PC-3 (cell line): ENCODE results near the gene RALGDS. TPM values are rescaled to one million over a fixed set of nuclear protein-coding genes. Genes with fewer than 3 reads are reported as not detected.

ENCODE experiments used
- ATAC-seq: fragments of 200-7000 bp; cut with Tn5 transposase; 2 replicates; pipeline ENCODE4 v1.9.1; 2020; ENCODE audit warnings: mild to moderate bottlenecking, moderate library complexity
- BruUV-seq: library from RNA; stranded (reverse); fragments of 400-500 nt; replicated peaks from 2 replicates; lab custom pipeline; 2021; lab: Mats Ljungman, UMichigan
- CTCF ChIA-PET: fragments of 300-600 bp; sonication (Branson Sonifier 250); formaldehyde crosslinking; loops from one replicate; lab custom pipeline; 2022; ENCODE audit warnings: antibody characterized with exemption; lab: Charles Lee
- POLR2A ChIA-PET: fragments of 300-600 bp; sonication (Branson Sonifier 250); formaldehyde crosslinking; loops from one replicate; lab custom pipeline; 2022; ENCODE audit warnings: antibody characterized with exemption; ENCODE audit not compliant: unreplicated experiment; lab: Charles Lee
- DNase-seq: peaks from one replicate; pipeline ENCODE4 v3.0.0-alpha.2; 2015
- H2AFZ ChIP-seq: fragments of 300-600 bp; sonication (generic); 2 replicates; pipeline ENCODE4 v1.6.0; 2016; ENCODE audit warnings: antibody characterized with exemption, low read length
- H3F3A ChIP-seq: fragments of 300-600 bp; sonication (generic); one replicate; pipeline ENCODE4 v1.6.0; 2017; ENCODE audit warnings: antibody characterized with exemption, low read length, control low read depth, mild to moderate bottlenecking; ENCODE audit not compliant: unreplicated experiment
- H3K27ac ChIP-seq: fragments of 300-600 bp; sonication (generic); 2 replicates; pipeline ENCODE4 v1.5.1; 2016; ENCODE audit warnings: mild to moderate bottlenecking, low read length
- H3K27me3 ChIP-seq: fragments of 300-600 bp; sonication (generic); 2 replicates; pipeline ENCODE4 v1.6.1; 2016; ENCODE audit warnings: low read length, mixed read lengths
- H3K36me3 ChIP-seq: fragments of 300-600 bp; sonication (generic); 2 replicates; pipeline ENCODE4 v1.6.1; 2016; ENCODE audit warnings: low read depth, mixed run types, low read length, mixed read lengths
- H3K4me1 ChIP-seq: fragments of 300-600 bp; sonication (generic); 2 replicates; pipeline ENCODE4 v1.5.1; 2016; ENCODE audit warnings: low read length; ENCODE audit not compliant: insufficient read depth
- H3K4me2 ChIP-seq: fragments of 300-600 bp; sonication (generic); 2 replicates; pipeline ENCODE4 v1.6.0; 2016; ENCODE audit warnings: low read length
- H3K4me3 ChIP-seq: fragments of 300-600 bp; sonication (generic); 2 replicates; pipeline ENCODE4 v1.5.1; 2016; ENCODE audit warnings: mild to moderate bottlenecking, low read length, mixed read lengths
- H3K79me2 ChIP-seq: fragments of 300-600 bp; sonication (generic); 2 replicates; pipeline ENCODE4 v1.6.1; 2017; ENCODE audit warnings: low read length, mixed read lengths
- H3K9ac ChIP-seq: fragments of 300-600 bp; sonication (generic); 2 replicates; pipeline ENCODE4 v1.6.0; 2016; ENCODE audit warnings: mild to moderate bottlenecking, low read length
- H3K9me2 ChIP-seq: fragments of 300-600 bp; sonication (generic); replicated peaks from 2 replicates; pipeline ENCODE4 v1.6.1; 2016; ENCODE audit warnings: mixed run types, low read length, mixed read lengths
- H3K9me3 ChIP-seq: fragments of 300-600 bp; sonication (generic); 2 replicates; pipeline ENCODE4 v1.6.1; 2016; ENCODE audit warnings: low read length, mixed read lengths
- H4K20me1 ChIP-seq: fragments of 300-600 bp; sonication (generic); 2 replicates; pipeline ENCODE4 v1.6.1; 2016; ENCODE audit warnings: low read length, mixed read lengths
- EZH2 ChIP-seq: fragments of 300-600 bp; sonication (generic); IDR thresholded peaks from one replicate; pipeline ENCODE4 v1.6.1; 2017; ENCODE audit warnings: antibody characterized with exemption, mild to moderate bottlenecking, low read length; ENCODE audit not compliant: unreplicated experiment
- EZH2phosphoT487 ChIP-seq: fragments of 300-600 bp; sonication (generic); IDR thresholded peaks from 2 replicates; pipeline ENCODE4 v1.6.1; 2018; ENCODE audit warnings: mild to moderate bottlenecking, antibody characterized with exemption, low read length, borderline replicate concordance
- intact Hi-C: fragments of 100-400 bp; cut with micrococcal nuclease; formaldehyde crosslinking; loops from 2 replicates; pipeline ENCODE4 v1.9.0; 2023
- total RNA-seq: library from RNA; depleted of rRNA; stranded (reverse); fragments of >200 nt; gene quantifications from 2 replicates; pipeline ENCODE4 v1.2.3, GENCODE V29; 2014
- TF ChIP-seq, protein P1 (sequence below): fragments of 300-600 bp; sonication (generic); conservative IDR thresholded peaks from 2 replicates; pipeline ENCODE4 v1.5.1; 2017; ENCODE audit warnings: antibody characterized with exemption, low read depth, mild to moderate bottlenecking, low read length

RALGDS gene
- total RNA-seq, 1 experiment from 2014 or later, result 32.2 TPM

DNA sequence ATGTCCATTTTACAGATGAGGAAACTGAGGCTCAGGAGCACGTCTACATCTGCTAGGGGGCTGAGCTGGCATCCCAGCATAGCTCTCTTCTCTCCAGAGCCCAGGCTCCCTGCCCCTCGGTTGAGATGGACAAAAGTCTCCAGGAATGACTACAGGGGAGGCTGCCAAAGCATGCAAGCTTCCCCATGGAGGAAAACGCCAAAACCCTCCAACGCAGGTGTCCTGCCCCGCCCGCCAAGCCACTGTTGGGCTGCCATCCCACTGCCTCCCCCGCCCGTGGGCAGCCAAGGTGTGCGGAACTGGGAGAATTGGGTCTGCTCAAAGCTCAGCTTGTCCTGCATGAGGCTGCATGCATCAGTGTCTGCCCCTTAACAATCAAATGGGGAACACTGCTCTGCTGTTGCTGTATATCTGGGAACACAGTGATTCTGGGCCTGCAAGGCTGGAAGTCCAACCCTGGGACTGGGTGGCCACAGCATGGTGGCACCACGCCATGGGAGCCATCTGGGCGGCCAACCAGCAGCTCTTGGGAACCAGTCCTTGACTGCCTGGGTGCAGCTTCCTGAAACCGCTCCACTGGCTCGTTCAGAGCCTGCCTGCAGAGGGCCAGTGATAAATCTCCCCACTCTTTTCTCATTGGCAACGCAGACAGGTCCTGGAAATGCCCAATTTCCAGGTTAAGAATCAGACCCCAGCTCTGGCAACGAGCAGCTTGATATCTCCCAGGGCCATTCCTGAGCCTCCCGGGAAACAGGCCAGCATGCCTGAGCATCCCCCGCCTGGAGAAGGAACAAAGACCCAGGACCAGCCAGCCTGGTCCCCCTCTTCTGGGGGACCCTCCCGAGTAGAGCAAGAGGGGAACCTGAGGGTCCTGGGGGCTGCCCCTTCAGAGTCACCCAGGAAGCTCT lies 3.5 kb downstream of the RALGDS start:
- H3K27me3 ChIP-seq, result no peaks in the 10 kb centered on the region
- no peak overlapping the region for H3K27ac ChIP-seq
- DNase-seq, result no peak
- H3F3A ChIP-seq, result no peaks in the 10 kb centered on the region
- peaks cover 6% of the 10 kb centered on the region; the same call in 1 of the 2 replicates for H4K20me1 ChIP-seq
- no peak overlapping the region for H3K4me3 ChIP-seq
- H3K4me2 ChIP-seq, result no peak overlapping the region
- TF ChIP-seq EZH2, result no peak
- no peak for TF ChIP-seq EZH2phosphoT487
- H3K79me2 ChIP-seq, result peaks cover 44% of the 10 kb centered on the region
- H3K4me1 ChIP-seq, result peaks cover 4% of the 10 kb centered on the region; the same call in 1 of the 2 replicates
- H2AFZ ChIP-seq, result no peak overlapping the region
- BruUV-seq, result no TSS peak
- ChIA-PET POLR2A (interaction anchor here (0.9 kb wide), 1 partner anchor 16 kb away, joined by 5 read pairs; no protein-coding TSS in a partner anchor), CTCF (interaction anchor here (0.8 kb wide), 1 partner anchor 27 kb away, joined by 5 read pairs; no protein-coding TSS in a partner anchor)
- no peaks in the 10 kb centered on the region for H3K9me3 ChIP-seq
- H3K9me2 ChIP-seq, result no peaks in the 10 kb centered on the region
- no peaks in the 10 kb centered on the region for H3K36me3 ChIP-seq
- H3K9ac ChIP-seq, result no peak overlapping the region
- intact Hi-C loops, result no loop called here
- ATAC-seq, result no peak

DNA sequence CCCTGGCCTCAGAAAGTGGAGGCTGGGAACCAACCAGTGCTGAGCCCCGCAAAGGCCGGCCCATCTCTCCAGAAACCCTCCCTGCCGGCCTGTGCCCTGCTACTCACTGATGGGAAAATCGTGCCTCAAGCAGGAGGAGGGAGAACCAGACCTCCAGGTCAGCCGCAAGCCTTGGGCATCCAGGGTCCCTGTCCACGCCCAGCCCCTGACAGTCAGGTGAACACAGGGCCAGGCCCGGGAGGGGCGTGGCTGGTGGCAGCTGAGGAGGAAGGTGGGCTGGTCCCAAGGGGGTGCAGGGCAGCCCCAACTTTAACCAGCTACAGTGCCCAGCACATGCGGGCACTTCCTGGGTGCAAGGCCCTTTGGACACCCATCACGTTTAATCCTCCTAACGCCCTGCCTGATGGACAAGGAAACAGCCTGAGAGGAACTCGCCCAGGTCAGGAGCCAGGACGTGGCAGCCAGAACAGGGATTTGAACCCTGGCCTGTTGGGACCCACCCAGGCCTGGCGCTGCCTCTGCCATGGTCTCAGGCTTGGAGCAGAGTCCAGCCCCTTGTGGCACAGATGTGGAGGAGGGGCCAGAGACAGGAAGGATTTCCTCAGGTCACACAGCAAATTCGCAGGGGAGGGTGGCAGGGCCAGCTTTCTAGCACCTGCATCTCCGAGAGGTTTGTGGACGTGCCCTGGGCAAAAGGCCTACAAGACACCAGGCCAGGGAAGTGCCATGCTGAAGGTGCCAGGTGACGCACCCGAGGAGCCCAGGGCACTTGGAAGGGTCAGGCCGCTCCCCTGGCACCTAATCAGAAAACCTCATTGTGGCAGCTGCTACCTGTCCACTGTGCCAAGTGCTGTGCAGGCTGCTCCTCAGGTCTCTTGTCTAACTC lies 4.5 kb downstream of the RALGDS start:
- H3K9me3 ChIP-seq, result no peaks in the 10 kb centered on the region
- no peaks in the 10 kb centered on the region for H3K27me3 ChIP-seq
- no peak for TF ChIP-seq EZH2
- TF ChIP-seq, protein P1, sequence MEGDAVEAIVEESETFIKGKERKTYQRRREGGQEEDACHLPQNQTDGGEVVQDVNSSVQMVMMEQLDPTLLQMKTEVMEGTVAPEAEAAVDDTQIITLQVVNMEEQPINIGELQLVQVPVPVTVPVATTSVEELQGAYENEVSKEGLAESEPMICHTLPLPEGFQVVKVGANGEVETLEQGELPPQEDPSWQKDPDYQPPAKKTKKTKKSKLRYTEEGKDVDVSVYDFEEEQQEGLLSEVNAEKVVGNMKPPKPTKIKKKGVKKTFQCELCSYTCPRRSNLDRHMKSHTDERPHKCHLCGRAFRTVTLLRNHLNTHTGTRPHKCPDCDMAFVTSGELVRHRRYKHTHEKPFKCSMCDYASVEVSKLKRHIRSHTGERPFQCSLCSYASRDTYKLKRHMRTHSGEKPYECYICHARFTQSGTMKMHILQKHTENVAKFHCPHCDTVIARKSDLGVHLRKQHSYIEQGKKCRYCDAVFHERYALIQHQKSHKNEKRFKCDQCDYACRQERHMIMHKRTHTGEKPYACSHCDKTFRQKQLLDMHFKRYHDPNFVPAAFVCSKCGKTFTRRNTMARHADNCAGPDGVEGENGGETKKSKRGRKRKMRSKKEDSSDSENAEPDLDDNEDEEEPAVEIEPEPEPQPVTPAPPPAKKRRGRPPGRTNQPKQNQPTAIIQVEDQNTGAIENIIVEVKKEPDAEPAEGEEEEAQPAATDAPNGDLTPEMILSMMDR, result no peak
- no peak for TF ChIP-seq EZH2phosphoT487
- no TSS peak for BruUV-seq
- intact Hi-C loops, result no loop called here
- H3K79me2 ChIP-seq, result peaks cover 44% of the 10 kb centered on the region
- no peak overlapping the region for H3K27ac ChIP-seq
- H2AFZ ChIP-seq, result no peak overlapping the region
- peaks cover 6% of the 10 kb centered on the region; the same call in 1 of the 2 replicates for H4K20me1 ChIP-seq
- H3K9me2 ChIP-seq, result no peaks in the 10 kb centered on the region
- H3K4me1 ChIP-seq, result peaks cover 3% of the 10 kb centered on the region; the same call in 1 of the 2 replicates
- no peak for DNase-seq
- no peak for ATAC-seq
- H3K4me3 ChIP-seq, result no peak overlapping the region
- H3K36me3 ChIP-seq, result no peaks in the 10 kb centered on the region
- ChIA-PET CTCF (no interaction called here), POLR2A (no interaction called here)
- H3K9ac ChIP-seq, result no peak overlapping the region
- H3F3A ChIP-seq, result no peaks in the 10 kb centered on the region
- no peak overlapping the region for H3K4me2 ChIP-seq
